ENCODE data around the gene CCDC102A. TPM values are rescaled to one million over a fixed set of nuclear protein-coding genes. Genes with fewer than 3 reads are reported as not detected.

CCDC102A gene
- 10 to 100 TPM; 24.4 to 56.6 (median 35.7) TPM for total RNA-seq

GRCh38 chr16:57536306-57537193 lies at the start of gene CCDC102A:
TSS of gene CCDC102A (minus strand) at chr16:57536571. CDS start at chr16:57529177, 7,394 bp downstream.
- WGBS, 2 donors (ENCODE audit: low coverage in 1 of 2): 0% methylated on average over 11 of the region's 81 CpGs; no CpG with 5 or more reads in 1 of the 2 donors
- Histone ChIP-seq H3K9me3 (no peaks in the 10 kb centered on the region), H3K27me3 (peaks cover 9% of the 10 kb centered on the region), H3K36me3 (no peaks in the 10 kb centered on the region), H3K27ac (peak within 1 kb of the TSS; percentile 40 to 95 (median 90)), H3K4me3 (peak within 1 kb of the TSS; percentile 47 to 97), H3K4me1 (peaks cover 0 to 57% (median 34%) of the 10 kb centered on the region in 3 donors)
- ATAC-seq: peak; percentile 65
- TF ChIP-seq POLR2A (IDR thresholded peaks at IDR 0.05): peak in 1 of 2 donors; percentile 47
- TF ChIP-seq POLR2AphosphoS5 (IDR thresholded peaks at IDR 0.05): no peak

GRCh38 chr16:57585051-57585687 lies 48.8 kb upstream of the CCDC102A start:
- no peak for ATAC-seq

GRCh38 chr16:57579361-57579665 lies 42.9 kb upstream of the CCDC102A start:
- Histone ChIP-seq H3K9me3 (no peaks in the 10 kb centered on the region), H3K4me3 (no peak overlapping the region), H3K27ac (no peak overlapping the region), H3K4me1 (peaks cover 0 to 5% (median 0%) of the 10 kb centered on the region in 3 donors), H3K36me3 (no peaks in the 10 kb centered on the region), H3K27me3 (peaks cover 62% of the 10 kb centered on the region)
- no peak for TF ChIP-seq CTCF (IDR thresholded peaks at IDR 0.05)
- TF ChIP-seq EP300 (IDR thresholded peaks at IDR 0.05): no peak
- no peak for TF ChIP-seq POLR2AphosphoS5 (IDR thresholded peaks at IDR 0.05)
- TF ChIP-seq POLR2A (IDR thresholded peaks at IDR 0.05): no peak
- 21 to 42% methylated on average over 2 of the region's 2 CpGs for WGBS, 2 donors (ENCODE audit: low coverage in 1 of 2)
- no peak for ATAC-seq

More at GRCh38 chr16:57585051-57585687, 48.8 kb upstream of the CCDC102A start:
- Histone ChIP-seq H3K27me3 (peaks cover 37% of the 10 kb centered on the region), H3K4me1 (no peaks in the 10 kb centered on the region), H3K9me3 (no peaks in the 10 kb centered on the region), H3K36me3 (no peaks in the 10 kb centered on the region), H3K4me3 (no peak overlapping the region), H3K27ac (no peak overlapping the region)
- 45 to 46% methylated on average over 3 of the region's 3 CpGs for WGBS, 2 donors (ENCODE audit: low coverage in 1 of 2)
- TF ChIP-seq POLR2AphosphoS5 (IDR thresholded peaks at IDR 0.05): no peak
- no peak for TF ChIP-seq CTCF (IDR thresholded peaks at IDR 0.05)
- TF ChIP-seq POLR2A (IDR thresholded peaks at IDR 0.05): no peak
- no peak for TF ChIP-seq EP300 (IDR thresholded peaks at IDR 0.05)

GRCh38 chr16:57578521-57579360 lies 42.4 kb upstream of the CCDC102A start:
- Histone ChIP-seq H3K36me3 (no peaks in the 10 kb centered on the region), H3K27me3 (peaks cover 62% of the 10 kb centered on the region), H3K9me3 (no peaks in the 10 kb centered on the region), H3K4me3 (no peak overlapping the region), H3K27ac (no peak overlapping the region), H3K4me1 (peaks cover 0 to 5% (median 0%) of the 10 kb centered on the region in 3 donors)
- no peak for TF ChIP-seq POLR2A (IDR thresholded peaks at IDR 0.05)
- no peak for TF ChIP-seq CTCF (IDR thresholded peaks at IDR 0.05)
- no peak for TF ChIP-seq POLR2AphosphoS5 (IDR thresholded peaks at IDR 0.05)
- no peak for TF ChIP-seq EP300 (IDR thresholded peaks at IDR 0.05)
- WGBS, 2 donors (ENCODE audit: low coverage in 1 of 2): 61 to 65% methylated on average over 12 to 13 of the region's 14 CpGs
- no peak for ATAC-seq

Measured in gastroesophageal sphincter (tissue), 4 donors.